Mammary epithelial cell (primary cell): Measurements from ENCODE around the gene AACS.

ENCODE experiments used
- CTCF ChIP-seq, 2 donors: IDR thresholded peaks in 1 of 2; conservative IDR thresholded peaks in 1 of 2; 2 replicates each; pipeline ENCODE4 v1.5.1; 2011 to 2012; ENCODE audit warnings: inconsistent platforms in 2 of 2, low read length in 2 of 2, mild to moderate bottlenecking in 2 of 2, control low read depth in 1 of 2, low read depth in 1 of 2; ENCODE audit not compliant: insufficient read depth in 1 of 2; ENCODE audit errors: extremely low read depth in 1 of 2
- EZH2 ChIP-seq: IDR thresholded peaks from 2 replicates; pipeline ENCODE4 v1.6.1; 2012; ENCODE audit warnings: low read length, inconsistent platforms, borderline replicate concordance

GRCh38 chr12:125079084-125079483 lies 13.8 kb downstream of the AACS start:
- TF ChIP-seq CTCF (conservative IDR thresholded peaks at IDR 0.05 in 1 of 2, IDR thresholded peaks at IDR 0.05 in 1 of 2; ENCODE audit: extremely low read depth in 1 of 2, insufficient read depth in 1 of 2, low read depth in 1 of 2, low read length in 2 of 2), result no peak
- no peak for TF ChIP-seq EZH2
